RCC 7860 (cell line): ENCODE results near the gene JOSD1.

ENCODE experiments used
- DNase-seq: peaks from one replicate; pipeline ENCODE4 v3.0.0-alpha.2; 2015; ENCODE audit warnings: low spot score
- FAIRE-seq: peaks from 2 replicates; lab custom pipeline; 2012; peaks lifted over from hg19 to GRCh38; lab: Jason Lieb, UNC

Gene JOSD1

DNA sequence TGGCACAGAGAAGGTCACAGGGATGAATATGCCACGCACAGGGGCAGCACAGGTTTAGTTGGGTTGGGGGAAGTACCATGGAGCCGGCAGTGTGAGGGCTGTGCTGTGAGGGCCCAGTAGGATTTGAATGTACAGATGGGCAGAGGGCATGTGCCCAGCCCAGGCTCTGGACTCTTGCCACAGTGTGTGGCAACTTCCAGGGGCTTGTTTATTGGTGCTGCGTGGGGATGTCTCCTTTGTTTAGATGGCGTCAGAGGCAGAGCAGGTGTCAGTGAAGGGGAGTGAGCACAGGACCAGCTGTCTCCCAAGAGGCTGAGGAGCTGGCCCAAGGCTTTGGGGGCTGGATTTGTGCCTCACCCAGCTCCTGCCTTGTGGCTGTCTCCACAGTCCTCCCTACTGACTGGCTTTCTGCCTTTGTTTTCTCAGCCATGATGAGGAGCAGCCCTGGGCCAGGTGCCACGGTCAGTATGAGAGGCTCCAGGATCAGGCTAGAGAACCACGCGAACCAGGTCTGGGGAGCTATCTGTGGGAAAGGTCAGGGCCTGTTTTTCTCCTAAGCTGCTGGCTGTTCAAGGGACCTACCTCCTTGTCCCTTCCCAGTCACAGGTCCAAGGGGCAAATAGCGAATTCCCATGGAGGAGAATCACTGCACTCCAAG lies 33.1 kb upstream of the JOSD1 start:
- DNase-seq (no peak), FAIRE-seq (no peak)

DNA sequence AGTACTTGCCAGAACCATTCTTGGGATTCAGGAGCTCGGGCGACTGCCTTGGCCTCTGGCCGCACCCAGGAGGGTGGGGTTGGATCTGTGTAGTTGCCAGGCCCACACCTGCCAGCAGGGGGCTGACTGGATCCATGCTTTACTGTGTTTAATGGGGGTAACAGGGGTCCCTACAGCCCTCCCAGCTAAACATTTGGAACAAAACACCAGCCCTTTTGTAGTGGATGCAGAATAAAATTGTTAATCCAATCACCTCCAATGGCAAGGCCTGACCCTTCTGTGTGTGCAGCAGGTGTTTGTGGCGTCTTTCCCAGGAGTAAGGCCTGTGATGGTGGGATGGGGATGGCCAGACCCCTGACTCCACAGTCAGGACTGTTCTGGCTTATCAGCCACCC lies 32.6 kb upstream of the JOSD1 start:
- DNase-seq (no peak), FAIRE-seq (no peak)

DNA sequence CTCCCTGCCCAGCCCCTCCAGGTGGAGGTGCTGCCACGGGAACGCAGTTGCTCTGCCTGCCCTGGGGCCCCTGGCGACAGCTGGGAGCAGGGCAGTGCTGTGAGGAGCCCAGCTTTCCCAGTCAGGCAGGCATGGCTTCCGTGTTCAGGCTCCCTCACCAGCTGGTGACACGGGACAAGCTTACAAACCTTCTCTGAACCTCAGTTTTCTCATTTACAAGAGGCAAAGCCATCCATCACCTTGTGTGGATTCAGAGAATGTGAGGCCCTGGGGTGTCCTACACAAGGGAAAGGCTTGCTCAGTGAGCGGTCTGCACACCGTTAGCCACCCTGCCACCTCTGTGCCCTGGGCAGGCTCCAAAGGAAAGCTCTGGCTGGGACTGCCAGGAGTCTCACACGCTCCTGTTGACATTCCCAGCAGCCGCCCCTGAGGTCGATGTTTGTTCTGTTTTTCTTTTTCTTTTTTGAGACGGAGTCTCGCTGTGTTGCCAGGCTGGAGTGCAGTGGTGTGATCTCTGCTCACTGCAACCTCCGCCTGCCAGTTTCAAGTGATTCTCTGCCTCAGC lies 31.6 kb upstream of the JOSD1 start:
- FAIRE-seq (no peak), DNase-seq (no peak)

GRCh38 chr22:38731703-38732161 lies 31.0 kb upstream of the JOSD1 start:
- no peak for DNase-seq
- no peak for FAIRE-seq

DNA sequence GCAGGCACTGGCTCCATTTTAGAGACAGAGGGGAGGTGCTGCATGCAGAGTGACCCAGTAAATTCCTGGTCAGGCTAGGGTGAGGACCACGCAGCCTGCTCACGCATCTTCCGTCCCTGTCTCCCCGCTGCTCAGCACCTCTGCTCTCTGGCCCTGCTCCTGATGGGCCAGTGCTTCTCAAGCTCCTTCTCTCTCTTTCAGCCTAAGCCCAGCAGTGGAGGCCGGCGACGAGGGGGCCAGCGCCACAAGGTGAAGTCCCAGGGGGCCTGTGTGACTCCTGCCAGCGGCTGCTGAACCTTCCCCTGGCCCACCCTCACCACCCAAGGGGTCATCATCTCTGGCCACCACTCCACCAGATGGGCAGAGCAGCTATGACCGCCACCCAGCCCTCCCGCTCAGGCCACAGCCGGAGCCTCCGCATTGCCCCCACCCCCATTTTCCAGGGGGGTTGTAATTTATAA lies 29.7 kb upstream of the JOSD1 start:
- DNase-seq = no peak
- FAIRE-seq = no peak

- DNase-seq = no peak
- no peak for FAIRE-seq
Measured at GRCh38 chr22:38729946-38730345, 29.2 kb upstream of the JOSD1 start.

DNA sequence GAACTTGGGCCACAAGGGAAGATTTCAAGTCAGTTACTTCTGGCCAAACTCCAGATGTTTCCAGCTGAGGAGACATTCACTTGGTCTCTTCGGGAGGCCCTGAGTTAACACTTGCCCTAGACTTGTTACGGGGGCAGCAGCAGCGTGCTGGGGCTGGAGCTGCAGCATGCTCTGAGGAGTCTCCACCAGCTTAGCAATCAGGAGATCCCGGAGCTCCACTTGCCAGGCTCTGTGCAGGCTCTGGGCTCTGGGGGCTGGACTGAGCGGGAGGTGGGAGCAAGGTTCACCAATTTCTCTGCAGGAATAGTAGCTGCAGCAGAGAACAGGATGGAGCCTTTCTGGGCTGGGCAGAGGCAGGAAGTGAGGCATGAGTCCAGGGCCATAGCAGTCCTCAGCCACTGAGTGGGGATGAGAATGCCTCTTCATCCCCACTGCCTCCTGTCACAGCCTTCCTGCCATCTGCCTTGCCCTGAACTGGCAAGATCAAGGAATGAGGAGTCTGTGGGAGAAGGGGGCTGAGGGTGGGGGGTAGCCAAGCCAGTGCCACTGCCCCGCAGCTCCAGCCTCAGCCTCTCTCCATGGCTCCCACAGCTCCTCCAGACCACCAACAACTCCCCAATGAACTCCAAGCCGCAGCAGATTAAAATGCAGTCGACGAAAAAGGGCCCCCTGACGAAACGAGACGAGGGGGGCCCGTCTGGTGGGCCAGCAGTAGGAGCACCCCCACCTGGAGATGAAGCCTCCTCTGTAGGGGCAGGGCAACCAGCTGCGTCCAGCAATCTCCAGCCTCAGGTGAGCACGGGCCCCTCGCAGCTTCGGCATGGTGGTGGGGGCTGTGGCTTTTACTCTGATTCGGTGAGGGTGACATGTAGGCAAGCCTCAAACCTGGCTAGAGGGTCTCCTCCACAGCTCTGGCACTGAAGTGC lies 28.4 kb upstream of the JOSD1 start:
- no peak for FAIRE-seq
- no peak for DNase-seq

GRCh38 chr22:38727530-38728451 lies 27.0 kb upstream of the JOSD1 start:
- no peak for DNase-seq
- FAIRE-seq = no peak

GRCh38 chr22:38727123-38727522 lies 26.4 kb upstream of the JOSD1 start:
- FAIRE-seq = no peak
- no peak for DNase-seq

DNA sequence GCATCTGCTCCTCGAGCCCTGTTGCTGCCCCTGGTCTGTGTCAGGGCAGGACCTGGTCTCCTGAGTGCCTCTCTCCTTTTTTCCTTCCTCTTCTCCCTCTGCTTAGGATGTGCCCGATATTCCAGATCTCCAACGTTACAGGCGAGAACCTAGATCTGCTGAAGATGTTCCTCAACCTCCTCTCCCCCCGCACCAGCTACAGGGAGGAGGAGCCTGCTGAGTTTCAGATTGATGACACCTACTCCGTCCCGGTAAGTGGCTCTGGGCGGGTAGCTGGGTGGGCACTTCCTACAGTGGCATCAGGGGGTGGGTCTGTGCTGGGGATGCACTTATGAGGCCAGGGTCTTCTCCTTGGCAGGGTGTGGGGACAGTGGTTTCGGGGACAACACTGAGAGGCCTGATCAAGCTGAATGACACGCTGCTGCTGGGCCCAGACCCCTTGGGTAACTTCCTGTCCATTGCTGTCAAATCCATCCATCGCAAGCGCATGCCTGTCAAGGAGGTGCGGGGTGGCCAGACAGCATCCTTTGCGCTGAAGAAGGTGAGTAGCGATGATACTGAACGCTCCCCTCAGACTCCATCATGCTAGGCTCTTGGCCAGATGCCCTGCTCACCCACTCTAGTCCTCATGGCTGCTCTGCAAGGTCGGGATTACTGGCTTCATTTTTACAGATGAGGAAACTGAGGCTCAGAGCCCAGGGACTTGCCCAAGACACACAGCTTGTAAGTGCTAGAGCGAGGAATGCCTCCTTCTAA lies 25.3 kb upstream of the JOSD1 start:
- FAIRE-seq (no peak), DNase-seq (no peak)

DNA sequence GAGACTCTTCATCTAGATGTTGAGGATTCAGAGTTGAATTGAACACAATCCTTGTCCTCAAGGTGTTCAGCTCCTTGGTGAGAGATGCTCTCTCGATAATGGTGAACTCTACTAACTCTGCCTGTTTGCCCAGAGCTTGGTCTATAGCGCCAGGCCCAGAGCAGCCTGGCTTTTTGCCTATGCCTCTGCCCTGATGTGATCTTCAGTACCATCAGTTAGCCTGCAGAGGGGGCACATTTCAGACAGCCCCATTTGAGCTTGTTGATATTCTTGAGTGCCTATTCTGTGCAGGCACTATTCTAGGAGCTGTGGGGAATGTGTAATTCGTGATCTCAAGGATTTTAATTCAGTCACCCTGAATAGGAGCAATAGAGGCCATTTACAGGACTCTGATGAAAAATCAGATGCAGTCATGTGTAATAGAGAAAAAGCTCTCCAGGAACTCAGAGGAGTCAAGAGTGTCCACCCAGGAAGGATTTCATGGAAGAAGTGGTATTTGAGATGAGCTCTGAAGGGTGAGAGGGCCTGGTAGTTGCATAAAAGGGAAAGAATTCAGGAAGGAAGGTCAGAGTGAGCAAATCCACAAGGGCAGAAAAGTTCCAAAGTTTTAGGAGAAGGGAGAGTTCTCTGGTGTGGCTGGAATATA lies 24.3 kb upstream of the JOSD1 start:
- FAIRE-seq (no peak), DNase-seq (peak; percentile 6)

- DNase-seq (no peak), FAIRE-seq (no peak)
Measured at GRCh38 chr22:38724176-38724575, 23.4 kb upstream of the JOSD1 start.

GRCh38 chr22:38721551-38721950 lies 20.8 kb upstream of the JOSD1 start:
- no peak for DNase-seq
- no peak for FAIRE-seq

GRCh38 chr22:38720350-38720749 lies 19.6 kb upstream of the JOSD1 start:
- FAIRE-seq (no peak), DNase-seq (no peak)

- DNase-seq = no peak
- FAIRE-seq = no peak
Measured at GRCh38 chr22:38719196-38719595, 18.5 kb upstream of the JOSD1 start.

GRCh38 chr22:38718414-38718813 lies 17.7 kb upstream of the JOSD1 start:
- FAIRE-seq (peak; percentile 86), DNase-seq (peak; percentile 77)

- no peak for DNase-seq
- no peak for FAIRE-seq
Measured at GRCh38 chr22:38717244-38717643, 16.5 kb upstream of the JOSD1 start.

GRCh38 chr22:38716826-38717225 lies 16.1 kb upstream of the JOSD1 start:
- FAIRE-seq = no peak
- no peak for DNase-seq

DNA sequence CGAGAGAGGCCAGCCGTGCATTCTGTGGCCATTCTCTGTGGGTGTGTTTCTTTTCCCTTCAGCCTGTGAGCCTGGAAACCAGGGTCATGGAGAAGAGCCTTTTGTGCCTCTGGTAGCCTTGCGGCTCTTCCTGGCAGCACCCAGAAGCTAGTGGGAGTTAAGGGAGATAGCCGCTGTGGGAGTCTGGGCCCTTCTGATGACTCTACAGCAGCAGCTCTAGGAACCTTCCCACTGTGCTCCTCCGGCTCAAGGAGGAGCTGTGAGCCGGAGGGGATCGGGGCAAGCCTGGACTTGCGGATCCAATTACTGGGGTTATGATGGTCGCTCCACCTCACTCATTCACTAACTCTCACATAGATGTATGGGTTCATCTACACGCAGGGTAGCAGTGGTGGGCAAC lies 15.5 kb upstream of the JOSD1 start:
- FAIRE-seq = no peak
- no peak for DNase-seq
